GM12878 (cell line): ENCODE measurements around the gene HERC4.

Source experiments
- FOS ChIP-seq: IDR thresholded peaks from 3 replicates; pipeline ENCODE4 v1.6.1; 2011; ENCODE audit warnings: borderline replicate concordance; ENCODE audit not compliant: insufficient read length; ENCODE audit errors: extremely low read depth
- TCF3 ChIP-seq: IDR thresholded peaks from 2 replicates; pipeline ENCODE4 v1.6.1; 2012; ENCODE audit warnings: low read depth, mild to moderate bottlenecking, low read length, borderline replicate concordance; ENCODE audit not compliant: insufficient read depth

DNA sequence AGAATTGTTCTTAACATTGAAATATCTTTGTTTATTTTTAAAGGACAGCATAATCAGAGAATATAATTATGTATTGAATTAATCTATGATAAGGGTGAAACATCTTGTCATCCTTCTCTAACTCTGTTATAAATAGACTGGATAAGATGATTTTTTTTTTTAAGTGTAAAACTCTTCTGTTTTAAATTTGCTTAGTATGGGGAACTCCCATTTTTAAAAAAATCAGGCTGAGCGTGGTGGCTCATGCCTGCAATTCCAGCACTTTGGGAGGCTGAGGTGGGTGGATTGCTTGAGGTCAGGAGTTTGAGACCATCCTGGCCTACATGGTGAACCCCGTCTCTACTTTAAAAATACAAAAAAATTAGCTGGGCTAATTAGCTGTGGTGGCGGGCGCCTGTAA, 9.4 kb upstream of the HERC4 start:
- TF ChIP-seq TCF3: no peak
- no peak for TF ChIP-seq FOS
